CD4-positive, alpha-beta T cell treated with Interleukin-12 subunit alpha and Interleukin-12 subunit beta, for 1 hour (primary cell): Measurements from ENCODE around the gene TES.

Experiments used
- DNase-seq: peaks from one replicate; pipeline ENCODE4 v3.0.0-alpha.2; 2020

TES gene

GRCh38 chr7:116194115-116194514 lies 16.2 kb upstream of the TES start:
- no peak for DNase-seq

GRCh38 chr7:116195451-116195850 lies 14.9 kb upstream of the TES start:
- DNase-seq = no peak

GRCh38 chr7:116196947-116197346 lies 13.4 kb upstream of the TES start:
- no peak for DNase-seq

GRCh38 chr7:116197360-116197759 lies 13.0 kb upstream of the TES start:
- no peak for DNase-seq

GRCh38 chr7:116198748-116199410 lies 11.5 kb upstream of the TES start:
- no peak for DNase-seq

GRCh38 chr7:116200963-116201362 lies 9.4 kb upstream of the TES start:
- DNase-seq = no peak

GRCh38 chr7:116206141-116206540 lies 4.2 kb upstream of the TES start:
- DNase-seq = no peak

GRCh38 chr7:116208919-116209318 lies 1.4 kb upstream of the TES start:
- DNase-seq = no peak

GRCh38 chr7:116209561-116210070 lies 723 bp upstream of the TES start:
- no peak for DNase-seq

GRCh38 chr7:116211006-116211912 lies 920 bp downstream of the TES start:
- peak; percentile 88 for DNase-seq

- DNase-seq = peak; percentile 31
These were observed 1.7 kb downstream of the TES start for GRCh38 chr7:116211913-116212596.

GRCh38 chr7:116212869-116213268 lies 2.5 kb downstream of the TES start:
- no peak for DNase-seq

GRCh38 chr7:116213361-116214130 lies 3.2 kb downstream of the TES start:
- no peak for DNase-seq

- DNase-seq = no peak
These were observed 4.6 kb downstream of the TES start for GRCh38 chr7:116214921-116215320.

GRCh38 chr7:116215551-116215950 lies 5.2 kb downstream of the TES start:
- DNase-seq = no peak

- peak; percentile 33 for DNase-seq
These were observed 6.7 kb downstream of the TES start for GRCh38 chr7:116216956-116217571.

- no peak for DNase-seq
These were observed 7.8 kb downstream of the TES start for GRCh38 chr7:116218051-116218645.

GRCh38 chr7:116218747-116219146 lies 8.4 kb downstream of the TES start:
- no peak for DNase-seq

- DNase-seq = no peak
These were observed 8.9 kb downstream of the TES start for GRCh38 chr7:116219288-116219687.

GRCh38 chr7:116219834-116220233 lies 9.5 kb downstream of the TES start:
- DNase-seq = no peak

- no peak for DNase-seq
These were observed 12.2 kb downstream of the TES start for GRCh38 chr7:116222501-116222900.

- no peak for DNase-seq
These were observed 13.2 kb downstream of the TES start for GRCh38 chr7:116223588-116223987.
